Vagina (tissue), 2 donors: ENCODE results near the gene PSEN1. TPM values are rescaled to one million over a fixed set of nuclear protein-coding genes. Genes with fewer than 3 reads are reported as not detected.

Source experiments
- DNase-seq, 2 donors: peaks; one replicate each; pipeline ENCODE4 v3.0.0-alpha.2; 2017; ENCODE audit errors: extremely low spot score in 2 of 2
- H3K27ac ChIP-seq: fragments of 200-600 bp; sonication (generic); one replicate; pipeline ENCODE4 v1.5.1; 2019
- H3K27me3 ChIP-seq: fragments of 200-600 bp; sonication (generic); one replicate; pipeline ENCODE4 v1.5.1; 2019
- H3K36me3 ChIP-seq, 2 donors: fragments of 200-600 bp; sonication (generic); one replicate each; pipeline ENCODE4 v1.5.1; 2017 to 2019
- H3K4me1 ChIP-seq: fragments of 200-600 bp; sonication (generic); one replicate; pipeline ENCODE4 v1.5.1; 2019
- H3K4me3 ChIP-seq, 2 donors: fragments of 200-600 bp; sonication (generic); 1 replicate in 1 of 2; 2 replicates in 1 of 2; pipeline ENCODE4 v1.5.1; 2016 to 2019
- H3K9me3 ChIP-seq: fragments of 200-600 bp; sonication (generic); one replicate; pipeline ENCODE4 v1.5.1; 2019
- CTCF ChIP-seq, 3 experiments: fragments of 450-650 bp in 2 of 3; fragments of 200-600 bp in 1 of 3; sonication (generic) in 1 of 3; IDR thresholded peaks; one replicate each; pipeline ENCODE4 v1.5.1; 2017 to 2019; ENCODE audit warnings: antibody characterized with exemption in 3 of 3, mild to moderate bottlenecking in 2 of 3, moderate library complexity in 2 of 3
- POLR2A ChIP-seq, 2 donors: fragments of 450-650 bp; IDR thresholded peaks; one replicate each; pipeline ENCODE4 v1.6.1; 2017; ENCODE audit warnings: antibody characterized with exemption in 2 of 2, mild to moderate bottlenecking in 2 of 2, moderate library complexity in 2 of 2
- POLR2AphosphoS5 ChIP-seq, 2 donors: sonication (generic); formaldehyde crosslinking; IDR thresholded peaks; one replicate each; pipeline ENCODE4 v1.9.0; 2017; ENCODE audit warnings: antibody characterized with exemption in 2 of 2, mild to moderate bottlenecking in 2 of 2, low read depth in 1 of 2; ENCODE audit not compliant: insufficient read depth in 1 of 2
- intact Hi-C: fragments of 100-400 bp; cut with DNase I; formaldehyde crosslinking; loops from one replicate; pipeline ENCODE4 v1.15.1; 2023
- total RNA-seq: library from RNA; depleted of rRNA; stranded (reverse); fragments of >200 nt; gene quantifications from one replicate; pipeline ENCODE4 v1.2.3, GENCODE V29; 2016

PSEN1 gene
- total RNA-seq, 1 donor from 2014 or later: 47.1 TPM

GRCh38 chr14:73246387-73247150, 110.3 kb downstream of the PSEN1 start:
- no peak overlapping the region for H3K27ac ChIP-seq
- no peaks in the 10 kb centered on the region for H3K36me3 ChIP-seq
- H3K4me1 ChIP-seq: peaks cover 15% of the 10 kb centered on the region
- H3K9me3 ChIP-seq: no peaks in the 10 kb centered on the region
- TF ChIP-seq CTCF (IDR thresholded peaks at IDR 0.05): no peak
- peak overlapping the region; percentile 41 to 44 for H3K4me3 ChIP-seq
- no peak for DNase-seq
- H3K27me3 ChIP-seq: no peaks in the 10 kb centered on the region
- intact Hi-C loops: no loop called here

- no peak for DNase-seq
- Histone ChIP-seq H3K4me1 (no peaks in the 10 kb centered on the region), H3K36me3 (no peaks in the 10 kb centered on the region), H3K4me3 (no peak overlapping the region), H3K27me3 (no peaks in the 10 kb centered on the region), H3K27ac (no peak overlapping the region), H3K9me3 (no peaks in the 10 kb centered on the region)
- intact Hi-C loops: no loop called here
- TF ChIP-seq CTCF (IDR thresholded peaks at IDR 0.05) (no peak), POLR2A (IDR thresholded peaks at IDR 0.05) (no peak), POLR2AphosphoS5 (IDR thresholded peaks at IDR 0.05; ENCODE audit: insufficient read depth in 1 of 2, low read depth in 1 of 2) (no peak)
These were observed 112.0 kb downstream of the PSEN1 start for GRCh38 chr14:73248108-73248868.

- H3K27me3 ChIP-seq: no peaks in the 10 kb centered on the region
- no peaks in the 10 kb centered on the region for H3K9me3 ChIP-seq
- no peaks in the 10 kb centered on the region for H3K36me3 ChIP-seq
- no peak overlapping the region for H3K27ac ChIP-seq
- no peak for TF ChIP-seq CTCF (IDR thresholded peaks at IDR 0.05)
- no peak for TF ChIP-seq POLR2AphosphoS5 (IDR thresholded peaks at IDR 0.05; ENCODE audit: insufficient read depth in 1 of 2, low read depth in 1 of 2)
- no peak for TF ChIP-seq POLR2A (IDR thresholded peaks at IDR 0.05)
- H3K4me3 ChIP-seq: no peak overlapping the region
- intact Hi-C loops: no loop called here
- DNase-seq: no peak
- no peaks in the 10 kb centered on the region for H3K4me1 ChIP-seq
These were observed 112.8 kb downstream of the PSEN1 start for GRCh38 chr14:73249108-73249507.

GRCh38 chr14:73249564-73250316, 113.4 kb downstream of the PSEN1 start:
- DNase-seq: no peak
- Histone ChIP-seq H3K4me3 (no peak overlapping the region), H3K9me3 (no peaks in the 10 kb centered on the region), H3K4me1 (no peaks in the 10 kb centered on the region), H3K36me3 (no peaks in the 10 kb centered on the region), H3K27me3 (no peaks in the 10 kb centered on the region), H3K27ac (no peak overlapping the region)
- intact Hi-C loops: no loop called here
- TF ChIP-seq POLR2A (IDR thresholded peaks at IDR 0.05) (no peak), POLR2AphosphoS5 (IDR thresholded peaks at IDR 0.05; ENCODE audit: insufficient read depth in 1 of 2, low read depth in 1 of 2) (no peak), CTCF (IDR thresholded peaks at IDR 0.05) (no peak)
